Panc1 (cell line): ENCODE data around the gene C19orf33.
A peak's percentile ranks its signal among the peaks of the same experiment; 100 is the strongest.

ENCODE experiments used
- CTCF ChIP-seq: fragments of 450-650 bp; IDR thresholded peaks from 2 replicates; pipeline ENCODE4 v1.5.1; 2017; ENCODE audit warnings: mild to moderate bottlenecking
- POLR2AphosphoS5 ChIP-seq: IDR thresholded peaks from 2 replicates; pipeline ENCODE4 v1.6.1; 2012; ENCODE audit warnings: mild to moderate bottlenecking, low read depth, low read length, moderate library complexity
- SIN3A ChIP-seq: IDR thresholded peaks from 2 replicates; pipeline ENCODE4 v1.6.1; 2012; ENCODE audit warnings: low read depth, mild to moderate bottlenecking, low read length, moderate library complexity, borderline replicate concordance; ENCODE audit not compliant: insufficient read depth

- TF ChIP-seq CTCF (no peak), POLR2AphosphoS5 (peak; percentile 78; the same call in 1 of the 2 replicates), SIN3A (no peak)
These were observed 33.4 kb upstream of the C19orf33 start for GRCh38 chr19:38270587-38271167.
